Activated naive CD4-positive, alpha-beta T cell treated with Interleukin-2 at 50 U/mL for 16 hours (primary cell): ENCODE results near the gene ASTN2.

ENCODE experiments used
- DNase-seq: peaks from one replicate; pipeline ENCODE4 v3.0.0-alpha.2; 2020

ASTN2 gene

GRCh38 chr9:116543731-116544400, 871.0 kb downstream of the ASTN2 start:
- no peak for DNase-seq

DNA sequence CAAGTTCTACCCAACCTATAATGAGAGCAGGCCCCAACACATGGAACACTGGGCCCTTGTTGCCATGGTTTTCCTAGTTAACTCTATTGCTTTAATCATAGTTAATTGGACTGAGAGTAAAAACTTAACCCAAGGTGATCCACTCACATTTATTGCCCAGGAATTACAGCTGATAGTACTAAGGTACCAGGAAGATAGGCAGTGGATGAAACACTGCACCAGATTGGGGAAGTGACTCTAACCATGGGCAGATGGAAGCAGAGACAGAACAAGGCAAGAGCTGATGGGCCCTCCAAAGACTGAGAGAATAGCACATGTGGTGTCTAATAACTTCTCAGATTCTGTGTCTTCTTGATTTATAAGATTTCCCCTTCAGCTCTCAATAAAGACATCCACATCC, 873.5 kb downstream of the ASTN2 start:
- DNase-seq = no peak

DNA sequence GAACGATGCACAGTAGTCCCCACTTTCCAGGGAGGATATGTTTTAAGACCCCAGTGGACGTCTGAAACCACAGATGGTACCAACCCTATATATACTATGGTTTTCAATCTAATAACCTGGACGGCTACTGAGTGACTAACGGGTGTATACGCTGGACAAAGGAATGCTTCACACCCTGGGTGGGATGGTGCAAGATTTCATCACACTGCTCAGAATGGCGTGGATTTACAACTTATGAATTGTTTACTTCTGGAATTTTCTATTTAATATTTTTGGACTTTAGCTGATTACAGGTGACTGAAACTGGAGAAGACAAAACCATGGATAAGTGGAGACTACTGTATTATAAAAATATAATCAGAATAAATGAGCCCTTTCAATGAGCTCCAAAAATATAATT, 875.3 kb downstream of the ASTN2 start:
- DNase-seq = no peak

GRCh38 chr9:116525611-116526010, 889.2 kb downstream of the ASTN2 start:
- no peak for DNase-seq

GRCh38 chr9:116524778-116525470, 889.9 kb downstream of the ASTN2 start:
- DNase-seq = no peak

DNA sequence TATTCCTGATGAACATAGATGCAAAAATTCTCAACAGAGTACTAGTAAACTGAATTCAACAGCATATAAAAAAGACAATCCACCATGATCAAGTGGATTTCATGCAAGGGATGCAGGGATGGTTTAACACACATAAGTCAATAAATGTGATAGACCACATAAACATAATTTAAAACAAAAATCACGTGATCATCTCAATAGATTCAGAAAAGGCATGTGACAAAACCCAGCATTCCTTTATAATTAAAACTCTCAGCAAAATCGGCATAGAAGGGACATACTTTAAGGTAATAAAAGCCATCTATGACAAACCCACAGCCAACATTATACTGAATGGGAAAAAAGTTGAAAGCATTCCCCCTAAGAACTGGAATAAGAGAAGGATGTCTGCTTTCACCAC, 894.6 kb downstream of the ASTN2 start:
- DNase-seq = no peak

GRCh38 chr9:116516456-116516855, 898.4 kb downstream of the ASTN2 start:
- no peak for DNase-seq

- DNase-seq = no peak
Observed at GRCh38 chr9:116515541-116515940, 899.3 kb downstream of the ASTN2 start.

- no peak for DNase-seq
Observed at GRCh38 chr9:116506685-116507084, 908.2 kb downstream of the ASTN2 start.

DNA sequence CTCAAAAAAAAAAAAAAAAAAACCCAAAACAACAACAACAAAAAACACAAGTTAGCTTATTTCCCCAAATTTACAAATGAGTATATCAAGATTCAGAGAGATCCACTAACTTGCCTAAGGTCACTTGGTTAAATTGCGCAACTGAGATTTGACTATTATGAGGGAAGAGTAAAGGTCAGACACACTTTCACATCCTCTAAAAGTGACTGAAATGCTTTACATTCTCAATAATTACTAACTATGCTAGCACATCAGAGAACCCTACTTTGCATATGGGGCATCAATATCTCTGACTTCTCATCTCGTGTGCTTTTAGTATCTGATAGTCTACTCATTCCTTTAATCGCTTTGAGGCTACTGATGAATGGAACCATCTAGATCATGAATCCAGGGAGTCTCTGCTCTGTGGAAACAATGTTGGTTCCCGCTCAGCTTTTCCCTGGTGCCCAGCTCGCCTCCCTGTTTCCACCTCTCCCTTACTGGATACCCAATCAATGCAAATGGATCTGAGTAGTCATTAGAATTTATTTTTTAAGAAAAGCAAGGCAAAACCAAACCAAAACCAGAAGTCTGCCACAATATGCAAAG, 909.9 kb downstream of the ASTN2 start:
- DNase-seq = no peak

- no peak for DNase-seq
Observed at GRCh38 chr9:116504081-116504480, 910.8 kb downstream of the ASTN2 start.

DNA sequence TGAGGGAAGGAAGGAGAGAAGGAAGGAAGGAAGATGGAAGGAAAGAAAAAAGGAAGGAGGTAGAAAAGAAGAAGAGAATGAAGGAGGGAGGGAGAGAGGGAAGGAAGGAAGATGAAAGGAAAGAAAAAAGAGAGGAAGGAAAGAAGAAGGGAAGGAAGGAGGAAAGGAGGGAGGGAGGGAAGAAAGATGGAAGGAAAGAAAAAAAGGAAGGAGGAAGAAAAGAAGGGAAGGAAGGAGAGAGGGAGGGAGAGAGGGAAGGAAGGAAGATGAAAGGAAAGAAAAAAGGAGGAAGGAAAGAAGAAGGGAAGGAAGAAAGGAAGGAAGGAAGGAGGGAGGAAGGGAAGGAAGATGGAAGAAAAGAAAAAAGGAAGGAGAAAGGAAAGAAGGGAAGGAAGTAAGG, 912.1 kb downstream of the ASTN2 start:
- DNase-seq = no peak

GRCh38 chr9:116501871-116502270, 913.0 kb downstream of the ASTN2 start:
- no peak for DNase-seq

DNA sequence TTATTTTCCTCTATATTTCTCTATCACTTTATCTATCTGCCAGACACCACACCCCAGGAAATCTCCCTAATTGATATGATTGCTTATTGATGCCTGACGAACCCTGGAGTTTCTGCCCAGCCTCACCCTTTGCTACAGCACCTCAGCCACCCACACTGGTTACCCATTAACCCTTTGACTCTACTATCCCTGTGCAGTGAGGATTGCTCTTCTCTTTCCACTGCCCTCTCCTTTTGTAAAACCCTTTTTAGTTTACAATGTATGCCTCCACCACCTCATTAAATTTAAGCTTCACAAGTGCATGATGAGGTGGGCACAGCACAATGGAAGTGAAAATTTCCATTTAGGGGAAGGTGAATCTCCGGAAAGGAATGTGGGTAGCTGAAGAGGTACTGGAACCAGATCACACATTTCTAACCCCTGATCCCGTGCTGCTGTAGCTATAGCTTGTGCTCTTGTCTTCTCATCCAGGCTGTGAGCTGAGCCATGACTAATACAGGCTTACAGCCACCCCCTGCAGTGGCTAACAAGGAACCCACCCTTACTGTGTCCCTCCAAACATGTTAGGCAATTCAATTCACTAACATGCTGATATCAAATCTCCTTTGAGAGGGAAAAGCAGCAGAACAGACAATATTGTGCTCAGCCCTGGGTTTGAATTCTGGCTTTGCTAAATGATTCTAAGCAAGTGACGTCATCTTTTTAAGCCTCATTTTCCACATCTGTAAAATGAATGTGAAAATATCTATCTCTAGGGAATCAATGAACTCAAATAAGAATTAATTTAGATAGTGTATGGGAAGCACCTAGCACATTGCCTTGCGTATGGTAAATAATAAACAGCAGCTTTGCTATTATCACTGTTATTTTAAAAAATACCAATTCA, 914.6 kb downstream of the ASTN2 start:
- no peak for DNase-seq

- no peak for DNase-seq
Observed at GRCh38 chr9:116499434-116499833, 915.4 kb downstream of the ASTN2 start.

- DNase-seq = no peak
Observed at GRCh38 chr9:116497095-116497890, 917.6 kb downstream of the ASTN2 start.

GRCh38 chr9:116496167-116496566, 918.7 kb downstream of the ASTN2 start:
- no peak for DNase-seq

- DNase-seq = no peak
Observed at GRCh38 chr9:116495725-116496124, 919.1 kb downstream of the ASTN2 start.

GRCh38 chr9:116494815-116495634, 919.8 kb downstream of the ASTN2 start:
- peak; percentile 3 for DNase-seq

- no peak for DNase-seq
Observed at GRCh38 chr9:116493183-116493860, 921.5 kb downstream of the ASTN2 start.

GRCh38 chr9:116491659-116492058, 923.2 kb downstream of the ASTN2 start:
- DNase-seq = no peak
